ENCODE results near the gene FYN.

FYN gene

DNA sequence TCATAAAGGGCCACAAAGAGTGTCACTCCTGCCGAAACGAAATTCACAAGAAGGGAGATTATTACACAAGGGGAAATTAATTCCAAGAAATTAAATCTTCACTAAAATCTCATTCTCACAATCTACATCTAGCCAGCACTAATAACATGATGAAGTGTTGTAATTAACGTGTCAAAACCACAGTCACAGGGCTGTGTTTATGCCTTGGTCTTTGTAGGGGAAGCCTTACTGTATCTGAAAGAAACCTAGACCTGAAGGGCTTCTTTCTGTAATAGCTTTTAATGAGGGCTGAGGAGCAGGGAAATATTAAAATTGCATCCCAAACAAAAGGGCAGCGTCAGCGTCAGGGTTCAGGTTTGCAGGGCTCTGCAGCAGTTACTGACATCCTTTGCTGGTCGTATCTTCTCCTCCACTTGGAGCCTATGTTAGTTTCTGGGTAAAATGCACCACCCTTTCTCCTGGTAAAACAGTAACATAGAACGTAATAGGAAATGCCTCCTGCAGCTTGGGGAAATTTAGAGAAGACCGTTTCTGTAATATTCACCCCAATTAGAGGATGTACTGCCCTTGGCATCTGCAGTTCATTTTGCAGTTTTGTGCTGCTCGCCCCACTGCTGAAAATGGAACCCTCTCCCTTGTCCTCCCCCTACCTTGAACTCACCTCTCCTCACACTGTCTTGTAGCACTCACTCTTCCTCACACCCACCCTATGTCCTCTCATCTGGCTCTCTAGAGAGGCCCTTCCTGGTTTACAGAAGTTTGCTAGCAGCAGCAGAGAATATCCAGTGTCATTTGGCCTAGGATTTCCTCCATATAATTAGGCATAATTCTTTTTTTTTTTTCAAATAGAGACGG is 158.6 kb downstream of the FYN start:
- in situ Hi-C loops (cut with MboI; ENCODE audit: low sequenced_read_pairs) = loop anchor here (25.0 kb wide), 1 partner anchor 448 kb away; no protein-coding TSS in a partner anchor

DNA sequence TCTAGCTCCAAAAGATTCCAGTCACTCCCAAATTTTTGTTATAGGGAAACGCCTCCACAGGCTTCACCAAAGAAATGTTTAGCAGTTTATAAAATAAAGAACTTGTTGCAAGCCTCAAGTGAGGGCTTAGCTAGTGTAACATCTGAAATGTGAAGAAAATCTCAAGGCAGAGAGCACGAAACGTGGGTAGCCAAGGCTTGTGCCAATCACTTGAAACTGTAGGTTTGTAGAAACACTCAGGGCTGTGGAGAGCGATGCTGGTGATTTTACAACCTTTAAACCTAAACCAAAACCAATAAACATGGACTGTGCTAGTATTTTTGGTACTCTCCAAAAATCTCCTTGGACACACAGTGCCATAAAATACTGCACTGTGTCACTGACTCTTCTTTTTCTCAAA is 159.4 kb downstream of the FYN start:
- in situ Hi-C loops (cut with MboI; ENCODE audit: low sequenced_read_pairs) = loop anchor here (25.0 kb wide), 1 partner anchor 448 kb away; no protein-coding TSS in a partner anchor

DNA sequence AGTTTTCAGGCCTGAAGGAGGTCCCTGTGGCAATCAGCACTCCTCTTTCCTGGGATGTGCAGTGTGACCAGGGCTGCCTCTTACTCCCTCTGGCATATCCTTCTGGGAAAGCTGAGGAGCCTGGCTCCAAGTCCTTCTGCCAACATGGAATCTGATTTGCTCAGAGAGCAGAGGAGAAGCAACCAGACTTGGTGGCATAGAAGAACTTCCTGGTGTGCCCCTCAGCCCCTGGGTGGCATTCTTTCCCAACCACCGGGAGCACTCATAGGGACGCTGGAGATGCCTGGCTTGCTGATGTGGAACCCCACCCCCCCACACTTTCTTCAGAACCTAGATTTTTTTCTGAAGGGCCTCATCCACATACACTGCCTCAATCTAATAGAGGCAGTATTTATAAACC is 160.0 kb downstream of the FYN start:
- in situ Hi-C loops (cut with MboI; ENCODE audit: low sequenced_read_pairs) = loop anchor here (25.0 kb wide), 1 partner anchor 449 kb away; no protein-coding TSS in a partner anchor

DNA sequence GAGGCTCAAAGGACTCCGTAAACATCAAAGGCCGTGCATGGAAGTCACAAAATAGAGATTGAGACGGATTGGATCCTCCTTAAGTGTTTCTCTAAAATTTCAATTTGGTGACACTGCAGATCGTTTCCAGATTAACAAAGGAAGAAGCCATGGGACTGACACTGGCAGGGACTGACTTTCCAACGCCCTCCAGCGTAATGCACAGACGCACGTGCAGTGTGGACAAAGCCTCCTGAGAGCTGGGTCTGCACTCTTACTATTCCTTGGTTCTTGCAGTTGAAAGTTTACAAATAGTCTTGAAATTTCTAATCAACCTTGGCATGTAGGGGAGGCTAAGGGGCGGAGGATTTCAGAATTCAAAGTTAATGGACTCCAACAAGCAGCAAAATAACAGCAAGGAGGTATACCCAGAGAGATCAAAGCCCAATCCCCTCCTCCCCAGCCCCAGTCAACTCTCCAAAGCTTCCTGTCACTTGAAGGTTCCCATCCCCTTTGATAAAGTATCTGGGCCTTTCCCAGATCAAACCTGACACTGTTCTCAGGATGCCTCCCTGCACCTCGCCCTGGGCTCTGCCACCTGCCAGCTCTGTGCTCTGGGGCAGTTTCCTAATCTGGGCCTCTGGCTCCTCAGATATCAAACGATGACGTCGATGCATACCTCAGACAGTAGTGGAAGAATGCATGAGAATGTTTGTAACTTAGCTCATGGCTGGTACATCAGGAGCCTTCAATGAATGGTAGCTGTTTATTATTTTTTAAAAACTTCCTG is 161.1 kb downstream of the FYN start:
- in situ Hi-C loops (cut with MboI; ENCODE audit: low sequenced_read_pairs) = loop anchor here (25.0 kb wide), 1 partner anchor 450 kb away; no protein-coding TSS in a partner anchor

DNA sequence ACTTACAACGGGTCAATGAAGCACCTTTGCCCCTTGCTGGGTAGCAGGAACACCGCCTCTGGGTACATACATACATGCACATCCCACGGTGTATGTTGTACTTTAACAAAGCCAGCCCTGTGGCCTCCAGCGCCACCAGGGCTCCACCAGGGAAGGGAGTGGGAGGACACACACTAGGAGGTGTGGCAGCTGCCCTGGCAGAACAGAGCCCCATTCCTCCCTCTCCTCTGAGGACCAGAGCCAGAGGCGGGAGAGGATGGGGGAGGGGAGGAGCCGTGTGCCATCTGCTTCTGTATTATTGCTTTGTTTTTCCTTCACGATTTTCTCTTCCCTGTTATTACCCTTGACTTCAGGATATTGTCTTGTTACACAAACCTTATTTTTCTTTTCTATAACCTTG is 161.8 kb downstream of the FYN start:
- in situ Hi-C loops (cut with MboI; ENCODE audit: low sequenced_read_pairs) = loop anchor here (25.0 kb wide), 1 partner anchor 451 kb away; no protein-coding TSS in a partner anchor

DNA sequence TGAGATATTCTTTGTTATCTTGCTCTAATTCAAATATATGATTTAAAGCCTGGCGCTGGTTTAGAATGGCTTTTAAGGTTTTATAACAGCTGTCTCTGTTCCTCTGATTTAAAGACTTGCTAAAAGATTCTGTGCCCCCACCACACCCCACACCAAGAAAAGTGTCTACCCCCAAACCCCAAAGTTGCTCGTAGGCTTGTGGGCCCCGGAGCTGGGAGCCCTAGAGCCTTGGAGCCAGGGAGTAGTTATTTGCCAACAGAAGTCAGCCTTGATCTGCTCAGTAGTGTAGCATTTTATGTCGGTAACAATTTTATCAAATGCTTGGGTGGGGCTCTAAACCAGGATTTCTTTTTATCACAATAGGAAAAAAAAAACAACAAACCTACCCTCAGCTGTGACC is 162.3 kb downstream of the FYN start:
- in situ Hi-C loops (cut with MboI; ENCODE audit: low sequenced_read_pairs) = loop anchor here (25.0 kb wide), 1 partner anchor 451 kb away; no protein-coding TSS in a partner anchor

DNA sequence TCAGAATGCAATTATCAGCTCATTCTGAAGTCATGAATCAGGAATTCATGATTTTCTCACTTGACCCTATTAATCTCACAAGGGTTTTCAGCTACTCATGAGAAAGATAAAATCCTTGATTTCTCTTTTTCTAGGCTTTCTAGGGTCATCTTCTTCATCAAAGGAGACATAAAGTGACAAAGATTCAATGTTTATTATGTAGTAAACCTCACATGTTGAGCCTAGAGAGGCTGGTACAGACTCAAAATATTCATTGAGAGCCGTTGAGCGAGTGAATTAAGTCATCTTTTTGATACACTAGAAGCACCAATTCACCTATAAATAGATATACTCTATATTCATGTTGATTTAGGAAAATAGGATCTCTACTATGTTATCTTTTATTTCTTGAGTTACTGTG is 162.8 kb downstream of the FYN start:
- in situ Hi-C loops (cut with MboI; ENCODE audit: low sequenced_read_pairs) = loop anchor here (25.0 kb wide), 1 partner anchor 452 kb away; no protein-coding TSS in a partner anchor

DNA sequence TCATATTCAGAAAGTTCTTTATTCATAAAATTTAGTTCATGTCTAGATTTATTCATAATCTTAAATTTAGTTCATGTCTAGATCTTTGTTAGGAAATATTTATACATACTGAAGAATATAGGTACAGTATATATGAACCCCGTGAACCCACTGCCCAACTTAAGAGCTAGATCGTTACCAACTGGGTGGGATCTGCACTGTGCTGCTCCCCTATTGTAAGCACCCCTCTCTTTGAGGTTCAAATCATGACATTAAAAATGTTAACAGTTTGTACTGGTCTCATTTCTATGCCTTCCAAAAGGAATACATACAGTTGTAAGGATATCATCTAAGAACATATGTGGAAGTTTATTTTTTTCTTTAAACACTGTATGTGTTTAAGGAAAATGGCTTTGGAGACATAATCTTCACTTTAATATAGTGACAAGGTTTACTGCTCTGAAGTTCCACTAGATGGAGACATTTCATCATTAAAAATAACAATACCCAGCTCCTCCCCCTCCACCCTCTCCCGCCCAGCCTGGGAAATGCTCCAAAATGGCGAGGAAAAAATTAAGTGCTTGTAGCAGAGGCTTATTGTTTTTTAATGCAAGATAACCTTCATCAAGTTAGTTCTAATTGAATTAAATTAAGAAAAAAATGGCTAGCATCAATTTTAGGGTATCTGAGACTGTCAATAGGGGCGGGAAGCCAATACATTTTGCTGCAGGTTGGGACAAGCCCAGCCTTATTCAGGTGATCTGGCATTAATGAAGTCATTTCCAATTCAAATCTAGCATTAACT is 163.4 kb downstream of the FYN start:
- in situ Hi-C loops (cut with MboI; ENCODE audit: low sequenced_read_pairs) = loop anchor here (10.0 to 25.0 kb wide), 2 partner anchors 285 to 452 kb away; no protein-coding TSS in a partner anchor

DNA sequence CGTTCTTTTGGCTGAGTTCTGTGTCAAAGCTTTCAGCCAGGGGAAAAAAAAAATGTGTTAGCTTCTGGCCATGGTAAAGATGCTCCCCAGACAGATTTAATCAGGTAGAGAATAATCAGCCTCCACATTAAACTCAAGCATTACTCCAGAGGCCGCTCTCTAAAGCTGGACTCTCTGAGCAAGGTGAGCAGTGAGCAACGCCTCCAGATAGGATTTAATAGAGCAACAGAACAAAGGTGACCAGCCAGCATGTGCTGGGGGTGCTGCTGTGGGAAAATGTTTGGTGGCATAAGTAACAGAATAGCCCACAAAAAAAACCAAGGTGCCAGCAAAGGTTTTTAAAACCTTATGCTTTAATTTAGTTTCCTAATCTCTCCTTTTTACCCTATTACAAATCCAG is 164.1 kb downstream of the FYN start:
- in situ Hi-C loops (cut with MboI; ENCODE audit: low sequenced_read_pairs) = loop anchor here (10.0 to 25.0 kb wide), 2 partner anchors 286 to 453 kb away; no protein-coding TSS in a partner anchor

DNA sequence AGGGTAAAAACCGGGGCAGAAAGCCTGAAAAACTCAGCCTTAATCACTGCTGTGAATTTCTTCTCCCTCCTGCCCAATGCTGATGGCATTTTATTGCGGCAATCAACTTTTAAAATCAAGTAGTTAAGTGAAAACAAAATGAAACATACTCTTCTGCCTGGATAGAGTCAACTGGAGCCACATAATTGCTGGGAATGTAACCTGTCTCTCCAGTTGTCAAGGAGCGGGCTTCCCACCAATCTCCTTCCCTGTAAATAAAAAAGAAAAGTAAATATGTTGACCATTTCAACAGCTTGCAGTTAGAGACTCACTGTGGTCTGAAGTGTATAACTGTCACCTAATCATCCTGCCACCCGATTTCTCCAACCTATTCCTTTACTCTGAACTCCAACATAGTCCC is 165.5 kb downstream of the FYN start:
- in situ Hi-C loops (cut with MboI; ENCODE audit: low sequenced_read_pairs) = loop anchor here (10.0 to 25.0 kb wide), 2 partner anchors 287 to 455 kb away; no protein-coding TSS in a partner anchor

DNA sequence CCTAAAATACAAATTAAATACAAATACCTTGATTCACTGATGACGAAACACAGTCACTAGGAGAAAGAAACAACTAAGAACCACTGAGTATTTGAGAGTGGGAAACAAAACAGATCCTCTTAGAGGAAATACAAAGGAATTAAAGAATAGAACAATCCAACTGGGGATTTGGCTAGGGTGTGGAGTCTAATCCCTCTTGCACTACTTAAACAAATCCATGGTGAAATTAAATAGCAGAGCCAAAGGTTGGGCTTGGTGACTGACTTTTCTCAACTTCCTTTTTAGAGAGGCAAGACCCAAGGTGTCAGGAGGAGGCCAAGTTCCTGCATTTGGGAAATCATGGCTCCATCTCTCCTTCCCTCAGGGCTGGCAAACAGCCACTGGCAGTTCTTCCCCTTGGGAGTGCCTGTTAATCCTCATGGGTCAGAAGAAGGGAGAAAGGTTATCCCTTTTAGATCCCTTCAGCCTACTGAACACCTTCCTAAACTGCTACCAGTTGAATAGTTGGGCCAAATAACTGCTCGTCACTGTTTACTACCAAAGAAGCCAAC is 166.3 kb downstream of the FYN start:
- in situ Hi-C loops (cut with MboI; ENCODE audit: low sequenced_read_pairs) = loop anchor here (10.0 to 25.0 kb wide), 2 partner anchors 288 to 455 kb away; no protein-coding TSS in a partner anchor

DNA sequence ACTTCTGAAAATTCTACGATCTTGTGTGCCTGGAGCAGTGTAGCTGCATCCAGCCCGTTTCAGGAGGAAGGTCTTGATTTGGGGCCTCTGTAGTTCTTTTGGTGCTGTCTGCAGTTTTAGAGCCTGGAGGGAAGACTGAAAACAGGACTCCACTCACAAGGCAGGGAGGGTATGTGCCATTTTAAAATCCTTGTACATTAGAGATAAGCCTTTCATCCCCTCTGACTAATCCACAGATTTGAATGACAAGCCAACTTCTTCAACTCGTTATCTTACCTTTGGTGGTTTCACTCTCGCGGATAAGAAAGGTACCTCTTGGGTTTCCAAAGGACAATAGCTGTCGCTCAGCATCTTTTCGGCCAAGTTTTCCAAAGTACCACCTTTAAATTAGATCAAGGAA is 169.5 kb downstream of the FYN start:
- in situ Hi-C loops (cut with MboI; ENCODE audit: low sequenced_read_pairs) = loop anchor here (10.0 to 25.0 kb wide), 2 partner anchors 291 to 459 kb away; no protein-coding TSS in a partner anchor

DNA sequence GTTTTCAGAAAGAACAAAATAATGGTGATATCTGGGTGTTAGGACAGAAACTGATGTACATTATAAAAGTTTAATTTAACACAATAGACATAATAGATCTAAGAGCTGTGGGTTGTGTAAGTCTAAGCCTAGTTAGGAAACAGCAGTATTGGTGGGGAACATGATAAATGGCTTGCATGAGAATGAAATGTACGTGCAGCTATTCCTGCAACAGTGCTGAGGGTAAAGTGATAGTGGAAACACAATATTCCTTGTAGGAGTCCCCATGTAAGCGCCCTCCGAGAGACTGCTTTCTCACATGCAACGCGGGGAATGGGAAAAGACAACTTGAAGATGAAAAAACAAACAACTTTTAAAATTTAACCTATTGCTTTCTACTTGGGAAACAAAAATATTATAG is 171.0 kb downstream of the FYN start:
- in situ Hi-C loops (cut with MboI; ENCODE audit: low sequenced_read_pairs) = loop anchor here (10.0 to 25.0 kb wide), 2 partner anchors 293 to 460 kb away; no protein-coding TSS in a partner anchor

DNA sequence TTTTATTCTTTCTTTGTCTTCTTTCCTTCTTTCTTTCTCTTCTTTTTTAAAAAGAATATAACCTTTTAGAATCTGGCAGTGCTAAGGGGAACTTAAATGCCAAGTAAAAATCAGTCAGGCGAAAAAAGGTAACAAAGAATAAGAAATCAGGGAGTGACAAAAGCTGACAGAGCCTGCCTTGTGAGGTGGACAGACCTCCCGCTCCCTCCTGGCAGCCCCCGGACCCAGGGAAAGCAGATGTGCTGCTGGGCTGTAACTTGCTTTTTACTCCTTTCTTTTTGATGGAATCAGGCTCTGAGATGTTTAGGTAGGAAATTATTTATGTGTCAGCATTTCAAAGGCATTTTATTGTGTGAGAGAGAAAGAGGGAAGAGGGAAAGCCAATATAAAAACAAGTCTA is 172.1 kb downstream of the FYN start:
- in situ Hi-C loops (cut with MboI; ENCODE audit: low sequenced_read_pairs) = loop anchor here (10.0 to 25.0 kb wide), 2 partner anchors 294 to 461 kb away; no protein-coding TSS in a partner anchor

DNA sequence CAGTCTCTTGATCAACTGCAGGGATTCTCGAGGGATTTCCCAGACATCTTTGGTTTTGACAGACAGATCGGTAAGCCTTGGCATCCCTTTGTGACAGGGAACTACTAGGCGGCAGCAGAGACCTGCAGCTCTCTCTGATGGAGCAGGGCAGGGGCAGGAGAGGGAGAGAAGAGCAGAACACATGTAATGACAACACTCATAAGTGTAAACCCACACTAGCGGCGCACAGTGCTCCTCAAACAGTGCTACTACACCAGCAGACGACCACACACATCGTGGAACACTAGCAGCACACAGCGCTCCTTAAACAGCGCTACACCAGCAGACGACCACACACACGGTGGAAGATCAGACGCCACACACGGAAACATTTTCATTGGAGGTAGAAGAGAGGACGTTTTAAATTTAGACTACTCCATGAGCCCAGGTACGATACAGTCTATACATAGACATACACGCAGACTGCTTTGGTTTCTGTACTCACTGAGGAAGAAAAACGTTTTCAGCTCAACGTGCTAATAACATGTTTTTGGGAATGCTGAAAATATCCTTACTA is 173.0 kb downstream of the FYN start:
- in situ Hi-C loops (cut with MboI; ENCODE audit: low sequenced_read_pairs) = loop anchor here (10.0 to 25.0 kb wide), 2 partner anchors 295 to 462 kb away; no protein-coding TSS in a partner anchor

DNA sequence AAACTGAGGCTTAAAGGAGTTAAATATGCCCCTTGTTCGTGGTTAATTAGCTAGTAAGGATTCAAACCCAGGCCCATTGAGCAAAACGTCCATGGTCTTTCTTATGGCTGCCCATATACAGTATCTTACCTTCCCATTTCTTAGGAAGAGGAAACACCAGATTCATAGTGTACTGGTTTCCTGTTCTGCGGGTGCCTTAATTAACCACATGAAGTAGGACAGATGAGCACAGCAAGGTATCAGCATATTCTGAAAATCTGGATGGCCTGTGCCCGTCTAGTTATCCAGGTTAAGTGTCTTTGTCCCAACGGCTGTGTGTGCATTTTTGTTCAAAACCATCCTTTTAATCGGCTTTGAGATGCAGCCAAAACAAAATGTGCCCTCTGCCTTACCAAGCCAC is 174.1 kb downstream of the FYN start:
- in situ Hi-C loops (cut with MboI; ENCODE audit: low sequenced_read_pairs) = no loop called here

DNA sequence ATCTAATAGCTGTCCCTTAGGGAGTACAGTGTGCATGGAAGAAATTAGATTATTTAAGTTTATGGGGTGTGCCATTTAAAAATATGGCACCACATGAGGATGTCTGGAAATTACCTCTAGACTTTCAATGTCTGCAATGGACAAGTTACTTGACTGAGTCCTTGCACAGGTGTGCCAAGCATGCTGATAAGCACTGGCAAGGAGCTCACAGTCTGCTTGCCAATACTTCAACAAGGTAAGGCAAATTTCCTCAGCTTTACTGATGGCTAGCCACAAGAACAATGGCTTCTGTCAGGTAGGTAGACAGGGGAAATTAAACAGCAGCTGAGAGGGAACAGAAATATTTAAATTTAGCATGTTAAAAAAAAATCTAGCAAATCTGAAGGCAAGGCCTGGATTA is 176.4 kb downstream of the FYN start:
- in situ Hi-C loops (cut with MboI; ENCODE audit: low sequenced_read_pairs) = no loop called here

DNA sequence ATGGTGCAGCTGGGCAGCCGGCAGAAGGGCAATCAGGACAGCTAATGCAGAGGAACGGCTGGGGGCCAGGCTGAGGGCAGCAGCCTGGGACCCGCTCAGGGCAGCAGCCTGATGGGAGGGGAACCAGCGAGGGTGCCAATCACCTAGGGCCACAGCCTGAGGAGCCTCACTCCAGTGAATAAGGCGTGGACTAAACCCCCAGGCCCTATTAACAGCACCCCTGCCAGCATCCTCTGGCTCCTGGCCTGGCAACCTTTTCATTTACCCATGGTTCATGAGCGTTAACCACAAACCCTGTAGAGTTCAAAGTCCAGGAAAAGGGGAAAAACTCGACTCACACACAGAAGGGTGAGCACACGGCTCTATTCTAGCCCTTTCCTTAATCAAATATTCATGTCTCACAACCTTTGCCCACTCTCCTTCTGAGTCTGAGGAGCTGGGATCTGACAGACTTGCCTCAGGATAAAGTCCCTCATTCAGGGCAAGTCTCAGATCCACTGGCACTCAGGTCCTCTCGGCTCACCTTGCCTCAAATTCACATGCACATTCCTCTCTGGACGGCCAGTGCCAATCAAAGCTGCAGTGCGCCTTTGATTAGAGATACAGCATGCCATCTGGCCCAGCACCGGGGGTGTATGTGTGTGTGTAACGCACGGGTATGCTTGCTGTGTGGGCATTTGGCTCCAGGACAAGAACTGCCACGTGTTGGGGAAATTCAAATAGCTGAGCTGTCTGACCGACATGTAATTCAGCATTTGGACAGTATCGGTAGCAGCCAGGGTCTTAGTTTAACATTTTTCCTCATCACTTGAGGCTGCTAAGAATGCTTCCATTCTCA is 180.7 kb downstream of the FYN start:
- in situ Hi-C loops (cut with MboI; ENCODE audit: low sequenced_read_pairs) = no loop called here

Data from HL-60/S4 treated with retinoic acid at 250 ng/mL for 4 days and 3 days (cell line).